ENCODE data around the gene DICER1. TPM values are rescaled to one million over a fixed set of nuclear protein-coding genes. Genes with fewer than 3 reads are reported as not detected.

Gene DICER1
- total RNA-seq, 1 donor from 2014 or later, result 66.4 TPM

GRCh38 chr14:95199298-95199983 lies 42.1 kb upstream of the DICER1 start:
- Histone ChIP-seq H3K4me1 (no peaks in the 10 kb centered on the region), H3K36me3 (no peaks in the 10 kb centered on the region), H3K27me3 (ENCODE audit: low read depth) (no peaks in the 10 kb centered on the region), H3K4me3 (no peak overlapping the region), H3K27ac (no peak overlapping the region), H3K9me3 (no peaks in the 10 kb centered on the region)
- TF ChIP-seq CTCF (IDR thresholded peaks at IDR 0.05), result no peak
- DNase-seq (no peak), ATAC-seq (no peak)
- intact Hi-C loops (cut with DNase I), result no loop called here

GRCh38 chr14:95198320-95198719 lies 41.0 kb upstream of the DICER1 start:
- no peak for ATAC-seq
- Histone ChIP-seq H3K36me3 (no peaks in the 10 kb centered on the region), H3K4me1 (peaks cover 1% of the 10 kb centered on the region), H3K9me3 (no peaks in the 10 kb centered on the region), H3K27me3 (ENCODE audit: low read depth) (no peaks in the 10 kb centered on the region), H3K4me3 (no peak overlapping the region), H3K27ac (no peak overlapping the region)
- intact Hi-C loops (cut with DNase I), result no loop called here
- no peak for DNase-seq
- no peak for TF ChIP-seq CTCF (IDR thresholded peaks at IDR 0.05)

DNA sequence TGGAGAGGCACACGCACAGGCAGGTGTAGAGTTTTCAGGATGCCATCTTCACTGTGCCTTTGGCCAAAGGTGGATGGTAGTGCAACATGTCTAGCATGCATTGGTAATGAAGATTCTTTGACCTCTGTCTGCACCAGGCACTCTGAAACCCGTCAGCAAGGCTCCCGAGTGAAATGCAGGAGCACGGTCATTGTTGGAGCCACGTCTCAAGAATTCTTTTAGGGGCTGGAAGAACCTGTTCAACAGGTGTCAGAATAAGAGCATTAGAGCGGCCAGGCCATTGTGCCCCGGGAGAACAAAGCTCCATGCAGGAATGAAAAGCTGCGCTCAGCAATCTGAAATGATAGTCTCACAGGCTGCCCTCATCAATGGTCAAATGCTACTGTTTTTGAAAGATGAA lies 40.2 kb upstream of the DICER1 start:
- no peaks in the 10 kb centered on the region for H3K27me3 ChIP-seq (ENCODE audit: low read depth)
- H3K9me3 ChIP-seq, result no peaks in the 10 kb centered on the region
- no peak for DNase-seq
- TF ChIP-seq CTCF (IDR thresholded peaks at IDR 0.05), result no peak
- ATAC-seq, result peak; percentile 47 to 67
- H3K27ac ChIP-seq, result no peak overlapping the region
- H3K36me3 ChIP-seq, result no peaks in the 10 kb centered on the region
- no peak overlapping the region for H3K4me3 ChIP-seq
- intact Hi-C loops (cut with DNase I), result no loop called here
- H3K4me1 ChIP-seq, result peaks cover 8% of the 10 kb centered on the region

DNA sequence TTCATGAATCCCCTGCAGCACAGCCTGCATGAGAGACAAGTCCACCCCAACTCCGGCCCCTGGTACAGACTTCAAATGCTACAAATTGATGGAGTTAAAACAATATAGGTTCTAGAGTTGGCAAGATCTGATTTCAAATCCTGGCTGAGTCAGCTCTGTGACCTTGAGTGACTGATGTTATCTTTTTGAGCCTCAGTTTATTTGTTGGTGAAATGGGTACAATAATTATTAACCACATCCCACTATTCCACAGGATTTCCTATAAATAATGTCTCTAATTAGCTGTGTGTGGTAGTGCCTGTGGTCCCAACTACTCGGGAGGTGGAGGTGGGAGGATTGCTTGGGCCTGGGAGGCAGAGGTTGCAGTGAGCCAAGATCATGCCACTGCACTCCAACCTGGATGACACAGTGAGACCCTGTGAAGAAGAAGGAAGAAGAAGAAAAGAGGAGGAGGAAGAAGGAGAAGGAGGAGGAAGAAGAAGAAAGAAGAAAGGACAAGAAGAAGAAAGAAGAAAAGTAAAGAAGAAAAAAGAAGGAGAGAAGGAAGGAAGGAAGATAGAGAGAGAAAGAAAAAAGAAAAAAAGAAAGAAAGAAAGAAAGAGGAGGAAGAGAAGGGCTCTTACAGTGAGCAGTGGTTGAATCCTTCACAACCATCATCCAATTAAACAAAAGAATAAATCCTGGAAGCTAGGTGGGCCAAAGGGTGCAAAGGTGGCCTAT lies 39.7 kb upstream of the DICER1 start:
- Histone ChIP-seq H3K27ac (no peak overlapping the region), H3K36me3 (no peaks in the 10 kb centered on the region), H3K4me1 (peaks cover 8% of the 10 kb centered on the region), H3K9me3 (no peaks in the 10 kb centered on the region), H3K4me3 (no peak overlapping the region), H3K27me3 (ENCODE audit: low read depth) (no peaks in the 10 kb centered on the region)
- ATAC-seq (no peak), DNase-seq (no peak)
- intact Hi-C loops (cut with DNase I), result no loop called here
- TF ChIP-seq CTCF (IDR thresholded peaks at IDR 0.05), result no peak

GRCh38 chr14:95196268-95196667 lies 38.9 kb upstream of the DICER1 start:
- peak; percentile 38 for TF ChIP-seq CTCF (IDR thresholded peaks at IDR 0.05)
- H3K4me1 ChIP-seq, result peaks cover 8% of the 10 kb centered on the region
- H3K27ac ChIP-seq, result no peak overlapping the region
- intact Hi-C loops (cut with DNase I), result no loop called here
- no peaks in the 10 kb centered on the region for H3K36me3 ChIP-seq
- ATAC-seq (peak; percentile 15 to 41), DNase-seq (no peak)
- H3K27me3 ChIP-seq (ENCODE audit: low read depth), result no peaks in the 10 kb centered on the region
- no peak overlapping the region for H3K4me3 ChIP-seq
- H3K9me3 ChIP-seq, result no peaks in the 10 kb centered on the region
